Measurements from ENCODE around the gene RASSF1. TPM values are rescaled to one million over a fixed set of nuclear protein-coding genes. Genes with fewer than 3 reads are reported as not detected.

The RASSF1 gene
- total RNA-seq, 1 donor, result 45.7 TPM

DNA sequence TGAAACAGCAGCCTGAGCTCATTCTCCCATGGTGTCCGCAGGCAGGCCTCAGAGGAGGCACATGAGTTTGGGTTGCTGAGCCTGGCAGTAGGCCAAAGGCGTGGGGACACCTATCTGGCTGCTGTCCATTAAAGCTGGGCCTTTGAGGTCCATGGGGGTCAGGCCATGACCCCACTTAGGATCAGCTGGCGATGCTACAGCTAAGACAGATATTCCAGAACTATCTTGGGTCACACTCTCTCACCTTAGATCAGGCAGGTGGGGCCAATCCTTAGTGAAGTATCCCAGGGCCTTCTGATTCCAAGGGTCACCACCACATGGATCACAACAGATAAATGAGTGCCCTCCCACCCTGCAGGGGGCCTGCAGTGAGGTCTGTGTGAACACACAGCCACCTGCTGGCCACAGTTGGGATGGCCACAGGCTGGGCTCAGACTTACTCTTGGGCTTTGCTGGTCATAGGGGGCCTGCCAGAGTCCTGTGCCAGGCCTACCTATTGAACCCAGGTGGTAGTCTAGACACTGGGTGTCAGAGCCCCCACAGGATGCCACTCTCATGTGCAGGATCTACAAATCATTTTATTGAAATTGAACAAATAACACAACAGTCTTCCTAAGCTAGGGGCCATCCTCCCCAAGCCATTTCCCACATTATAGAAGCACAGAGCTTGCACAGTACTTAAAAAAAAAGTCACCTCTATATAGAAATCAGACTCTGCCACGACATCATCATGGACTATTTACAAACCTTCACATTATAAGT is 16.1 kb downstream of the RASSF1 start:
- H3K4me3 ChIP-seq (ENCODE audit: low read depth, low read length), result no peak overlapping the region
- TF ChIP-seq, protein P1, sequence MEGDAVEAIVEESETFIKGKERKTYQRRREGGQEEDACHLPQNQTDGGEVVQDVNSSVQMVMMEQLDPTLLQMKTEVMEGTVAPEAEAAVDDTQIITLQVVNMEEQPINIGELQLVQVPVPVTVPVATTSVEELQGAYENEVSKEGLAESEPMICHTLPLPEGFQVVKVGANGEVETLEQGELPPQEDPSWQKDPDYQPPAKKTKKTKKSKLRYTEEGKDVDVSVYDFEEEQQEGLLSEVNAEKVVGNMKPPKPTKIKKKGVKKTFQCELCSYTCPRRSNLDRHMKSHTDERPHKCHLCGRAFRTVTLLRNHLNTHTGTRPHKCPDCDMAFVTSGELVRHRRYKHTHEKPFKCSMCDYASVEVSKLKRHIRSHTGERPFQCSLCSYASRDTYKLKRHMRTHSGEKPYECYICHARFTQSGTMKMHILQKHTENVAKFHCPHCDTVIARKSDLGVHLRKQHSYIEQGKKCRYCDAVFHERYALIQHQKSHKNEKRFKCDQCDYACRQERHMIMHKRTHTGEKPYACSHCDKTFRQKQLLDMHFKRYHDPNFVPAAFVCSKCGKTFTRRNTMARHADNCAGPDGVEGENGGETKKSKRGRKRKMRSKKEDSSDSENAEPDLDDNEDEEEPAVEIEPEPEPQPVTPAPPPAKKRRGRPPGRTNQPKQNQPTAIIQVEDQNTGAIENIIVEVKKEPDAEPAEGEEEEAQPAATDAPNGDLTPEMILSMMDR (IDR thresholded peaks at IDR 0.05; ENCODE audit: insufficient read depth, low read length), result peak; percentile 87
- peak; percentile 64 for DNase-seq (ENCODE audit: low read depth)

DNA sequence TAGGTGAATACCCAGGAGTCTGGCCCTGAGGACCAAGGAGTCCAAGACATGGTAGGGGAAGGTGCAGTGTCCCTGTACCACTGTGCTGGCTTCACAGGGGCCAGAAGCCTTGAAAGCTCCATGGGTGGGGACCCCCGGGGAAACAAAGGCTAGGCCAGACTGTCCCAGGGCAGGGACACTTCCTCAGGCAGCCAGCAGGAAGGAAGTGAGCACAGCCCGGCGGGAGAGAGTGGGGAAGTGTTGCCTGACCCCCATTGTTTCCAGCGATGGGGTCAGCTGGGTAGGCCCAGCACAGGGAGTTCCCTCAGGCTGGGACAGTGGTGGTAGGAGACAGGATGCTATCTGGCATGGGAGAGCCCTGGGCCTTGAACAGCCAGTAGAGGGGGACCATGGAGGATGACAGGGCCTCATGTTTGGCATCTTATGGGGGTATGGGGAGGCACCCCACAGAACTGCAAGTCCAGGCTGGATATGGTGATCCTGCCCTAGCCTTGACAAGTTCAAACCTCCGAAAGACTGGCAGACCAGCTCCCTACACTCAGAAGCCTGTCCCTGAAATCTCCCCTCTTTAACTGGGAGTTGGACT is 16.9 kb downstream of the RASSF1 start:
- DNase-seq (ENCODE audit: low read depth), result no peak
- TF ChIP-seq, protein P1 (IDR thresholded peaks at IDR 0.05; ENCODE audit: insufficient read depth, low read length), result no peak
- no peak overlapping the region for H3K4me3 ChIP-seq (ENCODE audit: low read depth, low read length)

- TF ChIP-seq, protein P1 (IDR thresholded peaks at IDR 0.05; ENCODE audit: insufficient read depth, low read length), result no peak
- no peak for DNase-seq (ENCODE audit: low read depth)
- H3K4me3 ChIP-seq (ENCODE audit: low read depth, low read length), result no peak overlapping the region
Measured at GRCh38 chr3:50323092-50323600, 17.5 kb downstream of the RASSF1 start.

- peak within 1 kb of the TSS; percentile 84 for H3K4me3 ChIP-seq (ENCODE audit: low read depth, low read length)
- no peak for DNase-seq (ENCODE audit: low read depth)
Measured at GRCh38 chr3:50322386-50323091, 18.1 kb downstream of the RASSF1 start, which contains the start of gene HYAL2. HYAL2 (minus strand) TSS chr3:50322745; CDS start chr3:50320489, 2,256 bp downstream.

DNA sequence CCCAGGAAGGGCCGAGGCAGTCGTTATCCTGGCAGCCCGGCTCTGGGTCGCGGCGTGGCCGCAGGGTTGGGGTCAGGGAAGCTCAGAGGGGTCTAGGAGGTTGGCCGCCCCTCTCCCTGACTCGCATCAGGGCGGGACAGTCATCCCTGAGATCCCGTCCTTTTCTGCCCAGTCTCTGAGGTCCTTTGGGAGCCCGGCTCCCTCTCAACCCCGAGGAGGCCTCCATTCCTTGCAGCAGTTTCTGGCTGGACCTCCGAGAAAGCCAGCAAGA is 18.6 kb downstream of the RASSF1 start:
- DNase-seq (ENCODE audit: low read depth), result no peak
- TF ChIP-seq, protein P1 (IDR thresholded peaks at IDR 0.05; ENCODE audit: insufficient read depth, low read length), result no peak

More at GRCh38 chr3:50322386-50323091, 18.1 kb downstream of the RASSF1 start, which contains the start of gene HYAL2:
- TF ChIP-seq, protein P1 (IDR thresholded peaks at IDR 0.05; ENCODE audit: insufficient read depth, low read length), result no peak

GRCh38 chr3:50321336-50322114 is 19.1 kb downstream of the RASSF1 start:
- TF ChIP-seq, protein P1 (IDR thresholded peaks at IDR 0.05; ENCODE audit: insufficient read depth, low read length), result peak; percentile 43
- peak; percentile 84 for DNase-seq (ENCODE audit: low read depth)
- H3K4me3 ChIP-seq (ENCODE audit: low read depth, low read length), result peak overlapping the region; percentile 84

More for the DNA sequence above, 18.6 kb downstream of the RASSF1 start:
- peak overlapping the region; percentile 84 for H3K4me3 ChIP-seq (ENCODE audit: low read depth, low read length)

Data from fibroblast of the aortic adventitia (primary cell).